GM19438 (cell line): ENCODE results near the gene AP4M1.

Experiments
- ATAC-seq: cut with Tn5 transposase; IDR thresholded peaks from one replicate; pipeline ENCODE4 v1.9.1; 2021; ENCODE audit warnings: low read depth; ENCODE audit not compliant: unreplicated experiment

AP4M1 gene

GRCh38 chr7:100101016-100101862 lies at the start of gene AP4M1, which contains the start of gene MCM7:
TSS of gene AP4M1 (plus strand) at chr7:100101643. CDS start at chr7:100101715, 72 bp downstream.
TSS of gene MCM7 (minus strand) at chr7:100101397. CDS start at chr7:100101294, 103 bp downstream.
- ATAC-seq: peak; percentile 87

- no peak for ATAC-seq
Measured at GRCh38 chr7:100053215-100053614, 48.2 kb upstream of the AP4M1 start.

- ATAC-seq: no peak
Measured at GRCh38 chr7:100057006-100057405, 44.4 kb upstream of the AP4M1 start.

GRCh38 chr7:100059251-100059739 lies 42.1 kb upstream of the AP4M1 start:
- ATAC-seq: no peak

GRCh38 chr7:100061518-100062193 lies 39.8 kb upstream of the AP4M1 start:
- no peak for ATAC-seq

- no peak for ATAC-seq
Measured at GRCh38 chr7:100063376-100063775, 38.1 kb upstream of the AP4M1 start.

- no peak for ATAC-seq
Measured at GRCh38 chr7:100064162-100064561, 37.3 kb upstream of the AP4M1 start.

GRCh38 chr7:100065452-100066186 lies 35.8 kb upstream of the AP4M1 start:
- no peak for ATAC-seq

GRCh38 chr7:100066953-100067352 lies 34.5 kb upstream of the AP4M1 start:
- no peak for ATAC-seq

GRCh38 chr7:100069991-100070390 lies 31.5 kb upstream of the AP4M1 start:
- no peak for ATAC-seq

GRCh38 chr7:100071018-100071723 lies 30.3 kb upstream of the AP4M1 start:
- no peak for ATAC-seq

- ATAC-seq: no peak
Measured at GRCh38 chr7:100072462-100072861, 29.0 kb upstream of the AP4M1 start.

- ATAC-seq: no peak
Measured at GRCh38 chr7:100074841-100075240, 26.6 kb upstream of the AP4M1 start.

GRCh38 chr7:100075418-100075817 lies 26.0 kb upstream of the AP4M1 start:
- ATAC-seq: no peak

- no peak for ATAC-seq
Measured at GRCh38 chr7:100077205-100077604, 24.2 kb upstream of the AP4M1 start.

GRCh38 chr7:100079024-100079560 lies 22.4 kb upstream of the AP4M1 start:
- no peak for ATAC-seq

- peak; percentile 22 for ATAC-seq
Measured at GRCh38 chr7:100080907-100081534, 20.4 kb upstream of the AP4M1 start.

GRCh38 chr7:100081535-100082102 lies 19.8 kb upstream of the AP4M1 start, which contains the start of gene ZNF3:
TSS of gene ZNF3 (minus strand) at chr7:100081723. CDS start at chr7:100077357, 4,366 bp downstream.
- peak; percentile 83 for ATAC-seq

- no peak for ATAC-seq
Measured at GRCh38 chr7:100082978-100083377, 18.5 kb upstream of the AP4M1 start.
